ENCODE data around the gene PXK. TPM values are rescaled to one million over a fixed set of nuclear protein-coding genes. Genes with fewer than 3 reads are reported as not detected.

The PXK gene
- polyA plus RNA-seq, 3 donors: 7.1 to 21.1 (median 15.4) TPM

GRCh38 chr3:58366699-58367098 is 34.0 kb downstream of the PXK start:
- 41 to 88% (median 55%) methylated on average over 1 of the region's 1 CpG for WGBS, 3 donors
- no peak overlapping the region for H3K27ac ChIP-seq (ENCODE audit: low read depth, low read length)

GRCh38 chr3:58369038-58369437 is 36.3 kb downstream of the PXK start:
- 33 to 92% (median 81%) methylated on average over 1 of the region's 1 CpG for WGBS, 3 donors
- no peak overlapping the region for H3K27ac ChIP-seq (ENCODE audit: low read depth, low read length)

GRCh38 chr3:58369876-58370275 is 37.2 kb downstream of the PXK start:
- WGBS, 3 donors: 66 to 83% (median 79%) methylated on average over 3 of the region's 3 CpGs
- no peak overlapping the region for H3K27ac ChIP-seq (ENCODE audit: low read depth, low read length)

GRCh38 chr3:58370407-58370806 is 37.7 kb downstream of the PXK start:
- H3K27ac ChIP-seq (ENCODE audit: low read depth, low read length): no peak overlapping the region
- 83 to 95% (median 85%) methylated on average over 10 of the region's 10 CpGs for WGBS, 3 donors

- H3K27ac ChIP-seq (ENCODE audit: low read depth, low read length): no peak overlapping the region
These were observed 39.1 kb downstream of the PXK start for GRCh38 chr3:58371754-58372153.

GRCh38 chr3:58375254-58375653 is 42.6 kb downstream of the PXK start:
- H3K27ac ChIP-seq (ENCODE audit: low read depth, low read length): no peak overlapping the region
- WGBS, 3 donors: 42 to 80% (median 79%) methylated on average over 5 of the region's 5 CpGs

GRCh38 chr3:58377168-58377567 is 44.5 kb downstream of the PXK start:
- WGBS, 3 donors: 79 to 95% (median 94%) methylated on average over 5 of the region's 5 CpGs
- H3K27ac ChIP-seq (ENCODE audit: low read depth, low read length): no peak overlapping the region

GRCh38 chr3:58377750-58378149 is 45.1 kb downstream of the PXK start:
- 85 to 93% (median 91%) methylated on average over 4 of the region's 4 CpGs for WGBS, 3 donors
- H3K27ac ChIP-seq (ENCODE audit: low read depth, low read length): no peak overlapping the region

- no peak overlapping the region for H3K27ac ChIP-seq (ENCODE audit: low read depth, low read length)
- WGBS, 3 donors: 88 to 95% (median 91%) methylated on average over 4 of the region's 4 CpGs
These were observed 46.8 kb downstream of the PXK start for GRCh38 chr3:58379351-58380073.

GRCh38 chr3:58383476-58383875 is 50.8 kb downstream of the PXK start:
- no peak overlapping the region for H3K27ac ChIP-seq (ENCODE audit: low read depth, low read length)
- 55 to 80% (median 76%) methylated on average over 2 of the region's 2 CpGs for WGBS, 3 donors

- H3K27ac ChIP-seq (ENCODE audit: low read depth, low read length): no peak overlapping the region
These were observed 51.2 kb downstream of the PXK start for GRCh38 chr3:58383904-58384303.

GRCh38 chr3:58384381-58385090 is 51.8 kb downstream of the PXK start:
- H3K27ac ChIP-seq (ENCODE audit: low read depth, low read length): no peak overlapping the region

More at GRCh38 chr3:58383904-58384303, 51.2 kb downstream of the PXK start:
- WGBS, 3 donors: 51 to 82% (median 75%) methylated on average over 4 of the region's 4 CpGs

GRCh38 chr3:58386626-58387365 is 54.1 kb downstream of the PXK start:
- 55 to 79% (median 62%) methylated on average over 3 of the region's 3 CpGs for WGBS, 3 donors
- H3K27ac ChIP-seq (ENCODE audit: low read depth, low read length): no peak overlapping the region

More at GRCh38 chr3:58384381-58385090, 51.8 kb downstream of the PXK start:
- 91 to 93% (median 92%) methylated on average over 3 of the region's 3 CpGs for WGBS, 3 donors

GRCh38 chr3:58387650-58388546 is 55.2 kb downstream of the PXK start:
- no peak overlapping the region for H3K27ac ChIP-seq (ENCODE audit: low read depth, low read length)
- WGBS, 3 donors: 67 to 72% (median 71%) methylated on average over 6 of the region's 6 CpGs

GRCh38 chr3:58388550-58389091 is 55.9 kb downstream of the PXK start:
- H3K27ac ChIP-seq (ENCODE audit: low read depth, low read length): no peak overlapping the region

- 44 to 58% (median 54%) methylated on average over 3 of the region's 3 CpGs for WGBS, 3 donors
- no peak overlapping the region for H3K27ac ChIP-seq (ENCODE audit: low read depth, low read length)
These were observed 58.6 kb downstream of the PXK start for GRCh38 chr3:58391156-58391865.

GRCh38 chr3:58392181-58392580 is 59.5 kb downstream of the PXK start:
- WGBS, 3 donors: 18 to 47% (median 30%) methylated on average over 3 of the region's 3 CpGs
- no peak overlapping the region for H3K27ac ChIP-seq (ENCODE audit: low read depth, low read length)

GRCh38 chr3:58394339-58394738 is 61.6 kb downstream of the PXK start:
- H3K27ac ChIP-seq (ENCODE audit: low read depth, low read length): no peak overlapping the region
